Neural cell (in vitro differentiated cells): ENCODE data around the gene SAG. TPM values are rescaled to one million over a fixed set of nuclear protein-coding genes. Genes with fewer than 3 reads are reported as not detected.

Source experiments
- H2AFZ ChIP-seq: fragments of 200-600, 300-800 bp; sonication (generic), shearing (Covaris generic); 2 replicates; pipeline ENCODE4 v1.6.0; 2014; ENCODE audit warnings: low read depth, mild to moderate bottlenecking, antibody characterized with exemption, low read length, moderate library complexity
- H3F3A ChIP-seq: fragments of 200-600 bp; shearing (Covaris generic); 2 replicates; pipeline ENCODE4 v1.6.1; 2016; ENCODE audit warnings: mild to moderate bottlenecking, moderate library complexity, mixed read lengths, antibody characterized with exemption, low read length; ENCODE audit not compliant: insufficient read depth, poor library complexity, severe bottlenecking
- H3K27ac ChIP-seq: fragments of 200-600, 300-800 bp; sonication (generic), shearing (Covaris generic); 2 replicates; pipeline ENCODE4 v1.5.1; 2014; ENCODE audit warnings: mild to moderate bottlenecking, low read length, moderate library complexity
- H3K27me3 ChIP-seq: fragments of 300-800, 200-600 bp; sonication (generic), shearing (Covaris generic); 2 replicates; pipeline ENCODE4 v1.6.0; 2014; ENCODE audit warnings: mild to moderate bottlenecking, low read depth, low read length, moderate library complexity; ENCODE audit not compliant: insufficient read depth
- H3K36me3 ChIP-seq: fragments of 300-800, 200-600 bp; sonication (generic), shearing (Covaris generic); 2 replicates; pipeline ENCODE4 v1.5.1; 2014; ENCODE audit warnings: mild to moderate bottlenecking, antibody characterized with exemption, low read length, moderate library complexity; ENCODE audit not compliant: insufficient read depth
- H3K4me2 ChIP-seq: fragments of 300-800, 200-600 bp; sonication (generic), shearing (Covaris generic); 2 replicates; pipeline ENCODE4 v1.6.0; 2014; ENCODE audit warnings: mild to moderate bottlenecking, low read length
- H3K4me3 ChIP-seq: fragments of 300-800, 200-600 bp; sonication (generic), shearing (Covaris generic); 2 replicates; pipeline ENCODE4 v1.5.1; 2014; ENCODE audit warnings: mild to moderate bottlenecking, low read length, moderate library complexity
- H3K79me2 ChIP-seq: fragments of 200-600 bp; shearing (Covaris generic); replicated peaks from 2 replicates; pipeline ENCODE4 v1.6.0; 2014; ENCODE audit warnings: mild to moderate bottlenecking, low read length, moderate library complexity; ENCODE audit not compliant: insufficient read depth
- H3K9ac ChIP-seq: fragments of 300-800, 200-600 bp; sonication (generic), shearing (Covaris generic); 2 replicates; pipeline ENCODE4 v1.6.1; 2016; ENCODE audit warnings: mild to moderate bottlenecking, low read length, mixed read lengths
- H3K9me2 ChIP-seq: fragments of 200-600 bp; shearing (Covaris generic); 2 replicates; pipeline ENCODE4 v1.6.1; 2016; ENCODE audit warnings: mild to moderate bottlenecking, low read length, mixed read lengths; ENCODE audit not compliant: insufficient read depth
- H3K9me3 ChIP-seq: fragments of 200-600, 300-800 bp; sonication (generic), shearing (Covaris generic); 2 replicates; pipeline ENCODE4 v1.6.1; 2016; ENCODE audit warnings: mild to moderate bottlenecking, mixed run types, low read length, moderate library complexity, mixed read lengths
- H4K20me1 ChIP-seq: fragments of 200-600 bp; shearing (Covaris generic); 2 replicates; pipeline ENCODE4 v1.6.1; 2016; ENCODE audit warnings: mild to moderate bottlenecking, mixed run types; ENCODE audit not compliant: insufficient read depth
- CTCF ChIP-seq: fragments of 450-650 bp; IDR thresholded peaks from 2 replicates; pipeline ENCODE4 v1.5.1; 2014; ENCODE audit warnings: antibody characterized with exemption, mild to moderate bottlenecking, moderate library complexity; ENCODE audit not compliant: poor library complexity, severe bottlenecking
- EP300 ChIP-seq: fragments of 450-650 bp; conservative IDR thresholded peaks from 2 replicates; pipeline ENCODE4 v1.6.1; 2014; ENCODE audit warnings: antibody characterized with exemption, mild to moderate bottlenecking, moderate library complexity; ENCODE audit not compliant: poor library complexity, severe bottlenecking
- EZH2 ChIP-seq: fragments of 200-600, 300-800 bp; shearing (Covaris generic), sonication (generic); IDR thresholded peaks from 2 replicates; pipeline ENCODE4 v1.6.1; 2014; ENCODE audit warnings: antibody characterized with exemption, low read length, borderline replicate concordance, mild to moderate bottlenecking; ENCODE audit not compliant: insufficient read depth, poor library complexity, severe bottlenecking
- MXI1 ChIP-seq: fragments of 450-650 bp; conservative IDR thresholded peaks from 2 replicates; pipeline ENCODE4 v1.6.1; 2014; ENCODE audit warnings: antibody characterized with exemption, mild to moderate bottlenecking; ENCODE audit not compliant: poor library complexity, severe bottlenecking
- POLR2AphosphoS5 ChIP-seq: IDR thresholded peaks from 2 replicates; pipeline ENCODE4 v1.6.1; 2012
- RAD21 ChIP-seq: fragments of 450-650 bp; conservative IDR thresholded peaks from 2 replicates; pipeline ENCODE4 v1.6.1; 2014; ENCODE audit warnings: antibody characterized with exemption, mild to moderate bottlenecking, moderate library complexity
- REST ChIP-seq: IDR thresholded peaks from 2 replicates; pipeline ENCODE4 v1.6.1; 2012; ENCODE audit warnings: borderline replicate concordance
- SMC3 ChIP-seq: fragments of 450-650 bp; conservative IDR thresholded peaks from 2 replicates; pipeline ENCODE4 v1.6.1; 2014; ENCODE audit warnings: antibody characterized with exemption, mild to moderate bottlenecking, moderate library complexity; ENCODE audit not compliant: poor library complexity
- TAF1 ChIP-seq: IDR thresholded peaks from 2 replicates; pipeline ENCODE4 v1.6.1; 2012; ENCODE audit warnings: low read depth
- polyA plus RNA-seq: library from polyadenylated mRNA; depleted of rRNA; stranded (reverse); fragments of >200 nt; gene quantifications from 2 replicates; pipeline ENCODE4 v1.2.3, GENCODE V29; 2014

SAG gene
- polyA plus RNA-seq, 1 donor from 2014 or later, result not detected

- no peak overlapping the region for H3K4me2 ChIP-seq
- H3K9me3 ChIP-seq, result no peaks in the 10 kb centered on the region
- no peak overlapping the region for H3K9ac ChIP-seq
- TF ChIP-seq POLR2AphosphoS5, result no peak
- TF ChIP-seq EP300, result no peak
- TF ChIP-seq RAD21, result no peak
- TF ChIP-seq CTCF, result no peak
- TF ChIP-seq TAF1, result no peak
- no peak for TF ChIP-seq EZH2
- no peak for TF ChIP-seq REST
- H3K27me3 ChIP-seq, result no peaks in the 10 kb centered on the region
- H3K4me3 ChIP-seq, result no peak overlapping the region
- H3K9me2 ChIP-seq, result no peaks in the 10 kb centered on the region
- H3F3A ChIP-seq, result no peaks in the 10 kb centered on the region
- no peak overlapping the region for H2AFZ ChIP-seq
- H4K20me1 ChIP-seq, result no peaks in the 10 kb centered on the region
- no peaks in the 10 kb centered on the region for H3K79me2 ChIP-seq
- H3K36me3 ChIP-seq, result no peaks in the 10 kb centered on the region
- no peak overlapping the region for H3K27ac ChIP-seq
These were observed 16.2 kb downstream of the SAG start for GRCh38 chr2:233323851-233324250.

GRCh38 chr2:233325256-233325655 is 17.6 kb downstream of the SAG start:
- TF ChIP-seq MXI1 (no peak), POLR2AphosphoS5 (no peak), EP300 (no peak), CTCF (no peak), REST (no peak), EZH2 (no peak), TAF1 (no peak), SMC3 (no peak), RAD21 (no peak)
- H3K27ac ChIP-seq, result no peak overlapping the region
- H3K27me3 ChIP-seq, result no peaks in the 10 kb centered on the region
- no peaks in the 10 kb centered on the region for H3F3A ChIP-seq
- no peaks in the 10 kb centered on the region for H3K9me3 ChIP-seq
- H3K4me3 ChIP-seq, result no peak overlapping the region
- H2AFZ ChIP-seq, result no peak overlapping the region
- no peaks in the 10 kb centered on the region for H4K20me1 ChIP-seq
- H3K4me2 ChIP-seq, result no peak overlapping the region
- H3K9me2 ChIP-seq, result no peaks in the 10 kb centered on the region
- H3K9ac ChIP-seq, result no peak overlapping the region
- no peaks in the 10 kb centered on the region for H3K36me3 ChIP-seq
- no peaks in the 10 kb centered on the region for H3K79me2 ChIP-seq
